GM21423 (cell line): ENCODE measurements around the gene BRD3OS.

Experiments used
- ATAC-seq: cut with Tn5 transposase; IDR thresholded peaks from one replicate; pipeline ENCODE4 v1.9.1; 2021; ENCODE audit warnings: mild to moderate bottlenecking, moderate library complexity; ENCODE audit not compliant: unreplicated experiment

The BRD3OS gene

DNA sequence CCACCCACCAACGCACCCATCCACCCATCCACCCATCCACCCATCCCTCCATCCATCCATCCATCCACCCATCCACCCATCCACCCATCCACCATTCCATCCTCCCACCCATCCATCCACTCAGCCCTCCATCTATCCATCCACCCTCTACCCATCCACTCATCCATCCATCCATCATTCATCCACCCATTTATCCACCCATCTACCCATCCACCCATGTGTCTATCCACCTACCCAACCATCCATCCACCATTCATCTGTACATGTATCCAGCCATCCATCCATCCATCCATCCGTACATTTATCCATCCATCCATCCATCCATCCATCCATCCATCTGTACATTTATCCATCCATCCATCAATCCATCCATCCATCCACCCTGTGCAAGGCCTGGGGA lies 22.0 kb upstream of the BRD3OS start:
- ATAC-seq, result no peak

DNA sequence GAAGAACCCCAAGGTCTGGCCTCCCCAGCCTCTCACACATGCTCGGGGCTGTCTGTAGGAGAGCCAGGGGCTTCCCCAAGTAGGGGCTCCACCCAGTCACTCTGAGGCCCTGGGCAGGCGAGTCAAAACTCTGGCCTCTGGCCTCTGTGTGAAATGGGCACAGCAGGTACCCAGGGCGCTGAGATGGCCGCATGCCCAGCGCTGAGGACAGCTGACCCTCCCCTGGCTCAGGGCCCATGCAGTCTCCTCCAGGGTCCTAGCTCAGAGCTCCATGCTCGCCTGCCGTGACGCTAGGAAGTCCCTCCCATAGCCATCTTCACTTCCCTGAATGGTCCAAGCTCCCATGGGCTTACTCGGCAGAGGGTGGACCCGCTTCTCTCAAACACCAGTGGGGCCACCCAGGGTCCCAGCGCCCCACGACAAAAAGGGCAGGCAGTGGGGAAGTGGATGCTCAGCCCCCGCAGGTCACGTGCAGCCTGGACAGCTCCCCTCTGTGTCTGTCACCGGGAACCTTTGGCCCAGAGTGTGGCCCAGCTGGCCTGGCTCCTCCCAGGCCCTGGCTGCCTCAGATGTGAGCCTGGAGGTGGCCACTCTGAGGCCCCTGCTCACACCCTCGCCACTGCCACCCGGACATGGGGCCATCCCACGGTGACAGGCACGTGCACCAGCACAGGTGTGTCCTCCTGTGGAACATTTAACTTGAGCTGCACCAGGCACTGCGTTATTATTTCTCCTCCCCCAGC lies 21.0 kb upstream of the BRD3OS start:
- ATAC-seq, result no peak

DNA sequence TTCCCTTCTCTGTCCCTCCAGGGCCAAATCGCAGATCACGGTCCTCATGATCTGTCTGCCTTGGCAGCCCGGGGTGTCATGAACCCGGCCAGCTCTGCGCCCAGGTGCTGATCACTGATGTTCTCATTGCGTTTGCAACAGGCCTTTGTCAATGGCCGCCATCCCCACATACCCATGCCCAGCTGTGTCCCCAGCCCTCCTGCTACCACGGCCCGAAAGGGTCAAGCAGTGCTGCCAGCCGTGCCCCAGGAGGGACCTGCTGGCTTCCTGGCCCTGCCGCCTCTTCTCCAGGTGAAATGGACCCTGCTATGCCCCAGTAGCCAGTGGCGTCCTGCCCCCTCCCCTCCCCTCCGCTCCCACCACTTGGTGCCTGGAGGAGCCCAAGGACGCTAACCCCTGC lies 20.4 kb upstream of the BRD3OS start:
- ATAC-seq, result no peak

DNA sequence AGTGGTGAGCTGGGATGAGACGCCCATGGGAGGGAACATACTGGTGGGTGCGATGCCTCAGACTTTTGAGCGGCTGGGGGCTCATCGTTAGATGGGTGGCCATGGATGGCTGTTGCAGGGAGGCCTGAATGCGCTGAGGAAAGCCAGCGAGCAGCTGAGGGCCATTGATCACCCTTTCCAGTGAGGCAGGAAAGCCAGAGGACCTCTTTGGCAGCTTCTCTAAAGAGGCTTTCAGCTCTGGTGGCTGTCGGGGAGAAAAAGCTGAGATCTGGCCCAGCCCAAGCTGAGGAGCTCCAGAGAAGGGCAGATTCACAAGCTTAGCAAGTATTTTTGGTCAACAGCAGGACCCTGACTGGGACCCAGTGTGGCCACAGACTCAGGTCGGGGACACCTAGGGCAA lies 19.9 kb upstream of the BRD3OS start:
- ATAC-seq, result no peak

DNA sequence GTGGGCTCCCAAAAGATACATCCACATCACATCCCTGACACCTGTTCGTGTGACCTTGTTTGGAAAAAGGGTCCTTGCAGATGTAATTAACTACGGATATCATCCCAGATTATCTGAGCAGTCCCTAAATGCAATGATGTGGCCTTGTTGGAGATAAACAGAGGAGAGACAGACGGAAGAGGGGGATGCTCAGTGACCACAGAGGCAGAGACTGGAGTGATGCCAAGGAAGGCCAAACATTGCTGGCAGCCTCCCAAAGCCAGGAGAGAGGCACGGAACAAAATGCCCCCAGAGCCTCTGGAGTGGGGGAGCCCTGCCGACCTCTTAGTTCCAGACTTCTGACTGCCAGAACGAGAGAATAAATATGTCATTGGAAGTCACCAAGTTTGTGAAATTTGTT lies 18.1 kb upstream of the BRD3OS start:
- ATAC-seq, result no peak

DNA sequence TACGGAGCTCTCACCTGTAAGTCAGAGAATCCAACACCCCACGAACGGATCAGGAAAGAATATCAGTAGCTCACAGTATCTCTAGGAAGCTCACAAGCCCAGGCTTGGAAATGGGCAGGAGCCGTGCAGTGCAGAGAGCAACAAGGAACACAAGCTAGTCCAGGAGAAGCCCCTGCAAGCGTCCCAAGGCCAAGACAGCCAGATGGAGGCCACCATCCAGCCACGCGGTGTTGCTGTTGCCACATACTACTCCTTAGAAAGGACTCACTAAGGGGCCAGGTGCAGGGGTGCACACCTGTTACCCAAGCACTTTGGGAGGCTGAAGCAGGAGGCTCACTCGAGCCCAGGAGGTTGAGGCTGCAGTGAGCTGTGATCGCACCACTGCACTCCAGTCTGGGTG lies 17.7 kb upstream of the BRD3OS start:
- no peak for ATAC-seq

DNA sequence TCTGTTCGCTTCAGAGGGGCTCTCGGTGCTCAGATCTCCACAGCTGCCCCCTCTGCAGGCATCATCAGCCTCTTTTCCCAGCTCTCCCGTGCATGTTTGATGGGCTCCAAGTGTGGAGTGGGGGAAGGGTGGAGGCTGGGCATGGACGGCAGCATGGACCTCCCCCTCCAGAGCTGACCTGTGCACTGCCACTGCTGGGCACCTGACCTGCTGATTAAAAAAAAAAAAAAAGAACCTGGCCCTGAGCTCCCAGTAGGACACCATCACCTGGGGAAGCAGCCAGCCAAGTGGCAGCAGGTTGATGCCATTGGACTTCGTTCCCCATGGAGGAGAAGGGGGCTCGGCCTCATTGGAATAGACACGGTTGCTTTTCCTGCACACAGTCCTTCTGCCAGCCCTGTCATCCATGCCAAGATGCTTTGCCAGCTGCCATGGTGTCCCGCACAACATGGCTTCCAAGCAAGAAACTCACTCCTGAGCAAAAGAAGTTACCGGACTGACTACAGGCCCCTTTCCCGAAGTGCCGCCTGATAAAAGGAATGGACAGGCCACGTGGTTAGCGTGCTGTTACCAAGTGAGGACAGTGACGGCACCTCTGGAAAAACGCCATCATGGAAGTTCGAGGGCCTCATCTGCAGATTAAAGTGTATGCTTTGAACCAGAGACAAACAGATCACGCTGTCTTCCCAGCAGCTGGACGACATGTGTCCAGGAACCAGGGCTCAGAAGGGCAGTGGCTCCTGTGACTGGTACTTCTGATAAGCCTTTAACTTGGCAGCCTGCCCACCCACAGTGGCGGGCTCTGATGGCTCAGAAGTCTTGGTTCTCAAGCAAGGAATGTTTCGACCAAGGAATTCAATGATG lies 14.7 kb upstream of the BRD3OS start:
- no peak for ATAC-seq

DNA sequence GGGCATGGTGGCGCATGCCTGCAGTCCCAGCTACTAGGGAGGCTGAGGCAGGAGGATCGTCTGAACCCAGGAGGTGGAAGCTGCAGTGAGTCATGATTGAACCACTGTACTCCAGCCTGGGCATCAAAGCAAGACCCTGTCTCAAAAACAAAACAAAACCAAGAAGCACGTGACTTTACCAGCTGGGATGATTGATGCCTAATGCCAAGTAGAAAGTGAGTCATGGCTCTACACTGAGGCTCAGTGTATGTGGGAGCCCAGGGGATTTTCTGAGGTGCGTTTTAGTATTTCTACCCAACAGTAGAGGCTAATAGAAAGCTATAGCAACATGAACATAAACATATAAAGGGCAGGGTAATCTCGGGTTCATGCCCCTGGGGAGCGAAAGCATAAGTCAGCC lies 13.9 kb upstream of the BRD3OS start:
- ATAC-seq, result no peak

DNA sequence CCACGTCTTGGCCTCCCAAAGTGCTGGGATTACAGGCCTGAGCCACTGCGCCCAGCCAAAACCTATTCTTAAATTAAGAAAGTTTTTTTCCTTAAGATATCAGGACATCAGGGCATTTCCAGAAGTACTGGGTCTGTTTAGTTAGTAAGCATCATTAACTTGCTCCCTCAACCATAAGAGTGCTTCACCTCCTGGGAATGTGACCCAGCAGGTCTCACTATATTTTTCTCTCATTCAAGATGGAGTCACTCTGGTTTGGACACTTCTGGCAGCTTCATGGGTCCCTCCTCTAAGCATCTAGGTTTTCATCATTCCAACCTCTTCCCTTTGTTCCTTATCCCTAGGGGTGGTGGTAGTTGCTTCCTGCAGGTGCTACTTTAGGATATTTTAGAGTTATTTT lies 10.3 kb upstream of the BRD3OS start:
- ATAC-seq, result no peak

DNA sequence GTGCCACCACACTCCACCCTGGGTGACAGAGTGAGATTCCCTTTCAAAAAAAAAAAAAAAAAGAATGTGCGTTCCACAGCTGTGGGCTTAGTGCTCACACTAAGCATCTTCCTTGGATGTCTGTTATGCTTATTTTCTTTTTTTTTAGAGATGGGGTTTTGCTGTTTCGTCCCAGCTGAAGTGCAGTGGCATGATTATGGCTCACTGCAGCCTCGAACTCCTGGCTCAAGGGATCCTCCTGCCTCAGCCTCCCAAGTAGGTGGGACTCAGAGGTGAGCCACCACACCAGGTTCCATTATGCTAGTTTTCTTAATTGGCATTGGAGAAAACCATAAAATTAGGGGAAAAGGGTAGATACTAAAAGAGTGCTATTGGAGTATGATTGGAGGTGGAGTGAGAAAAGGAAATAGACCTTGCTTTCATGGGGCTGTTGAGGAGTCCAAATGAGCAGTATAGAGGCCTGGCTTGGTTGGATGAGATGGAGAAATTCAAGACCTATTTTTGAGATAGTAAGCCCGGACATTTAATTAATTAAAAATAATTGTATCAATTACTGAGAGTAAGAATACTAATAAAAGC lies 978 bp upstream of the BRD3OS start:
- ATAC-seq, result no peak

DNA sequence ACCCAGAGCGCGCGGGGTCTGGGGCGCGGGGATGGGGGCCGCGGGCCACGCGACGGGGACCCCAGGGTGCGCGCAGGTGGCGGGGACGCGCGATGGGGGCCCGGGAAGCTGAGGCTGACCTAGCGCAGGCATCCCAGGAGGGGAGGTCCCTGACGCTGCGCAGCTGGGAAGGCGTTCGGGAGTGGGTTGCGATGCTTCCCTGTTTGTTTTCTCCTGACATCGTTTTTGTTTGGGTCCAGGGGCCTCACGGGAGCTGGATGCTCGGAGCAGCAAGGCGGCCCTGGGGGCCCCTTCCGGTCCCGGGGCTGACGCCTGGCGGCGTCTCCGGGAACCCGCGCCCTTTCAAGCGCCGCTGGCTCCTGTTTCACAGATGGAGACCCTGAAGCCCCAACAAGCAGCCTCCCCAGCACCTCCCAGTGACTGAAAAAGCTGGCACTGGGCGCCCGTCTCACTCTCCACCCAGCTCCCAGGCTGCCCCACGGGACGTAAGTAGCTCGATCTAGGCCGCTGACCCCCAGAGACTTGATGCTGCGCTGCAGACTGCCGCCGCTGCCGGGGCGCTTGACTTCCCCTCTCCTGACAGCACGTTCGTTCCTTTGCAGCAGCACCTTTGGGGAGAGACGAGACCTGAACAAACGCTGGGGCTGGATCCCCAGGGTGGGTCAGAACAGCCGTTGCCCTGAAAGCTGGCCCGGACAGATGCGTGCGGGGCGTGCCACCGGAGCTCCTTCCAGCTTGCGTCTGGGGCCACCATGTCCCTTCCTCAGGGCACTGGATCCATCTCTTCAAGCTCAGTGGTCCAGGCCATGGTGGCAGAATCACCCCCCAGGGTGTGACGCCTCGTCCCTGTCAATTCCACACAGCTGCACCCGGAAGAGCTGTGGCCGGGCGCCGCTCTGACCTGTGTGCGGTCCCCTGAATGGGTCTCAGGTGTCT lies 593 bp downstream of the BRD3OS start:
- peak; percentile 22 for ATAC-seq

DNA sequence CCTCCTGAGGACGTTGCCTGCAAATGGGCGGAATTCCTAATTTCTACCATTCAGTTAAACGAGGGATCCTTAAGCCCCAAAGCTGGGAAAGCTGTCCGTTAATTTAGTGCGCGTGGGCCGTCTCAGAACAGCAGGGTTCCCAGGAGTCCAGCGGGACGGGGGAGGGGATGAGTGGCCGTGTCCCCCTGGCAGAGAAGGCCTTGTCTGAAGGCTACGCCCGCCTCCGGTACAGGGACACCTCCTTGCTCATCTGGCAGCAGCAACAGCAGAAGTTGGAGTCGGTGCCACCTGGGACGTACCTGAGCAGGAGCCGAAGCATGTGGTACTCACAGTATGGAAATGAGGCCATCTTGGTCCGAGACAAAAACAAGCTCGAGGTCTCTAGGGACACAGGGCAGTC lies 1.3 kb downstream of the BRD3OS start:
- no peak for ATAC-seq

DNA sequence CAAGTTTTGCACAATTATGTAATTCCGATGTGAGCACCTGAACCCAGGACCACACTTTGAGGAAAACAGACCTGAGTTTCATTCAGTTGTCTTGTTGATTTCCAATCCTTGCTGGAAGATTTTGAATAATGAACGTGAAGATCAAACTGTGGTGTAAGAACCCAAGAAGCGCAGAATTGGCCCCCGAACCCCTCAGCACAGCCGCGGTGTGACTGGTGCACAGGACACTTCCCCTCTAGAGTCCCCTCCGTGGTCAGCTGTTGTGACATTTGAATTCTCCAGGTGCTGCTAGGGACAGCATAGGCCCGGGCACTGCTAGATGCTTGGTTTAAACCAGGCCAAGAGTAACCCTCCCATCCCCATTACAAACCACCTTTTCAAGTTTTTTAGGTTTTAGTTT lies 1.7 kb downstream of the BRD3OS start:
- no peak for ATAC-seq

DNA sequence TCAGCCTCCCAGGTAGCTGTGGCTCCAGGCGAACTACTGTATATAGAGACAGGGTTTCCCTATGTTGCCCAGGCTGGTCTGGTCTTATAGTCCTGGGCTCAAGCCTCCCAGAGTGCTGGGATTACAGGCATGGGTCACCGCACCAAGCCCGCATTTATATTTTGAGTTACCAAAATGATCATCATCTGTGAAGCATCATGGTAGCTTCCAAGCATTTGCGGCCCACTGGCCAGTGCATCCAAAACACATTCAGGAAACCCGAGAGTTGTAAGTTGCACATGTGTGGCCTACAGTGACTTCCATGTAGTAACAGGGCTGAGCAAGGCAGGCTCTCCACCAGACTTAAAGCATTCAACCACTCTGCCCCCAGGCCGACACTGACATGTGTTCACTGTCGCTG lies 2.3 kb downstream of the BRD3OS start:
- no peak for ATAC-seq

DNA sequence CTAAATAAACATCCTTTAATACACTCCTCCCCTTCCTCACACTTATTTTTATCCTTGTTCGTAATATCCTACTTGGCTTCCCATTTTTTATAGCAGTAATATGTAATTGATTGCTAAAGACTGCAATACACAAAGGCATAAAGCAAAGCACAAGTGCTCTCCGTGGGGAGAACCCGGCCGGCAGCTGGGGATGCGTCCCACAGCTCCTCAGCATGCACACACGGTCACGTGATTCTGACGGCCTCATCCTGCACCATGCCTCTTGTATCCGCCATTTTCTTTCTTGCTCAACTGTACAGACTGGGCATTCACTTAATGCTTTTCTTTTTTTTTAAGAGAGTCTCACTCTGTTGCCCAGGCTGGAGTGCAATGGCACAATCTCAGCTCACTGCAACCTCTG lies 2.8 kb downstream of the BRD3OS start:
- ATAC-seq, result no peak

DNA sequence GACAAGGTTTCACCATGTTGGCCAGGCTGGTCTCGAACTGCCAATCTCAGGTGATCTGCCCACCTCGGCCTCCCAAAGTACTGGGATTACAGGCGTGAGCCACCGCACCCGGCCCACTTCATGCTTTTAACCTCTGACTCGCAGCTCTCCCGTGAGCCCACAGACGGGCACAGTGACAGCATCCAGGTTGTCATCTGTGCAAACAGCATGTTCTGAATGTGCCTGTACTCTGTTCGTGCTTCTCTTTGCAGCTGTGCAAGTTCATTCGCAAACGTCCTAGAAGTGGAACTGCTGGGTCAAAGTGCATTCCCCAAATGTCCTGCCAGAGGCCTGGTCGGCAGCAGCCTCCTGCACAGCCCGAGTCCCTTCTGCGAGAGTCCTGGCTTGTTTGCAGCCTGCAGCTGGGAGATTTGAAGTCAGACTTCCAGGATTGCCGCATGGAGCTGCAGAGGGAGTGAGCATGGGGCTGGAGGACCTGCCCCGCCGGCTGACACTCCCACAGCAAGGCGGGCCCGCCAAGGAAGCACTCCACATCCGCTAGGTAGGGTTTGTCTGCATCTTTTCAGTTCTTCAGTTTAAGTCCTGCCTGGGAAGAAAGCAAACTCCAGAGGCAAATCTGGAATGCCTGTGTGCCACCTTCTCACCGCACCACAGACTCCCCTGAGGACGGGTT lies 3.4 kb downstream of the BRD3OS start:
- no peak for ATAC-seq

DNA sequence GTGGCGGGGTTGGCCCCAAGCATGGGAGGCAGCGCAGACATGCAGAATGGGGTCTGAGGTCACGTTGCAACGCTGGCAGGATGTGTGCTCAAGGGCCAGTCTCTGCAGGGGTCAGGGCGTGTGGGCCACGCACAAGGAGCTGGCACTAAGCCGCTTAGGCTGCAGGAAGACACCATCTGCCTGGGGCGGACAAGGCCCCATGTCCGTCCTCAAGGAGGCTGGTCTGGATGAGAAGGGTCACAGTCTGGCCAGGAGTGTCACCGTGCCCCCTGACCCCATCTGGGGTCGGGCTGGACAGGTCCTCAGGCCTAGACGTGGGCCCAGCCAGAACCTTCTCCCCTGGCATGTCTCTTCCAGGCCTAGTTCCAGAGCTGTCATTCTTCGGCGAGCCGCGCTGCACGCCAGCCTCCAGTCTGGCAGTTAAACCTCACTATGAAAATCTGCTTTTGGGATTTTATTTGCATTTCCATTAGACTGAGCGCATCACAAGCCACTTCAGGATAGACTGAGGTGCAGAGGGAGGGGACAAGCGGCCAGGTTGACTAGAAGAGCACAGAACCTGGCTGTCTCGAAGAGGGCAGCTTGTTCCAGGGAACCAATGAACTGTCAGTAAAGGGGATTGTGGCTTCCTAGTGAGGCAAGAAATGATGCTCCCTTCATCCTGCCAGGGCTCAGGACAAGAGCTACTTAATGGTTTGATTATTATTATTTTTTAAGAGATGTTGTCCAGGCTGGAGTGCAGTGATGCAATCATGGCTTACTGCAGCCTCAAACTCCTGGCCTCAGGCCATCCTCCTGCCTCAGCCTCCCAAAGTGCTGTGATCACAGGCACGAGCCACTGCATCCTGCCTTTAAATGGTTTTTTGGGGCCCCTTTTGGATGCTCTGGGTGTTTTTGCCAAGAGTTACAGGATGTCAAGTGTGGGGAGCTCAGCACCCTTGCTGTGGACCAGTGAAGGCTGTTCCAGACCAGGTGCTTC lies 4.3 kb downstream of the BRD3OS start:
- no peak for ATAC-seq

DNA sequence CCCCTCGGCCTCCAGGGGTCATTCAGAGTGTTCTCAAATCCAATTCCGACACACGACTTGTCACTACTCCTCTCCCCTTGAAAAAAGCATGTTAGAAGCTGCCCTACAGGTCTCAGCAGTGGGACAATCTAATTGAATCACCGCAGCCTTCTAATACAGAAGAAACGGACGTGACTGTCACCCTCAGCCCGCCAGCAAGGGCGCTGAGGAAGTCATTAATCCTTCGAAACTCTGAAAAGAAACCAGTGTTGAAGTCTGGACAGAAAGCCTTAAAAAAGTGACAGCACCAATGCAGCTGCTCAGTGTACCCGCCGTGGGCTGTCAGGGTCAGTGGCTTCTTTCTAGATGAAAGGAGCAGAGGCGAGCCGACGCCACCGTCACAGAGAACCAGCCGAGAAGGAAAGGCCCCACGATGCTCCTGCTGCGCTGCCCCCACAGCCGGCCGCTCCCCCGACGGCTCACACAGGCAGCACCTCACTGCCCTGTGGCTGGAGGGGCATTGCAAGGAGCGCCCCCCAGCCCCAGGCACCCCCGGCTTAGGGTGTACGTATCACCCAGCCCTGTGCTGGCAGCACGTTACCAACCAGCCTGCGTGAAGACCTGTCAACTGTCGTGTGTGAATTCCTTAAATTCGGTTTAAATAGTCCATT lies 5.7 kb downstream of the BRD3OS start:
- ATAC-seq, result no peak

DNA sequence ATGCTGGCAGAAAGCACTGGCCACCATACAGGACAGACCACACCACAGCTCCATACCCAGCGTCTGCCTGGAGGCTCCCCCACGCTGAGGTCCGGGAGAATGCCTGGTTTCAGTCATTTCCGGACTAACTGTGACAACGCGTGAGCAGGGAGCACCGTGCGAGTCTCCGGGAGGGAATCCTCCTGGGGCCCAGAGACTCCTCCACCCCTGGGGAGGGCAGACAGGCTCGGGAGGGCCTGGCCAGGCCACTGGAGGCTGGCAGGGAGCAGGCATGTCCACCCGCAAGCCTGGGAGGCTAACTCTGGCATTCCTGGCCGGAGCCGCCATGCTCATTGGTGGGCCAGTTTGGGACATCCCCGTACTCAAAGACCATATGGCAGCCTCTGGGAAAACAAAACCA lies 6.5 kb downstream of the BRD3OS start:
- ATAC-seq, result no peak
